ENCODE data around the gene DOCK4.

The DOCK4 gene

GRCh38 chr7:112199035-112199655, 7.1 kb downstream of the DOCK4 start:
- Histone ChIP-seq H3K4me2 (ENCODE audit: low read depth, low read length, poor library complexity, severe bottlenecking) (no peak overlapping the region), H3K9me2 (replicated peaks; ENCODE audit: low read depth, low read length) (no peaks in the 10 kb centered on the region), H3K79me2 (ENCODE audit: insufficient read depth, low read length) (no peaks in the 10 kb centered on the region), H2AFZ (ENCODE audit: low read length) (no peak overlapping the region), H3K4me3 (ENCODE audit: low read length, poor library complexity, severe bottlenecking) (no peak overlapping the region), H3K36me3 (ENCODE audit: insufficient read depth, low read length) (no peaks in the 10 kb centered on the region), H3K27me3 (ENCODE audit: insufficient read depth, low read length, poor library complexity, severe bottlenecking) (no peaks in the 10 kb centered on the region), H3K4me1 (ENCODE audit: insufficient read depth, low read length, poor library complexity, severe bottlenecking) (peaks cover 20% of the 10 kb centered on the region), H4K20me1 (ENCODE audit: insufficient read depth, low read length, poor library complexity, severe bottlenecking) (no peaks in the 10 kb centered on the region), H3K9ac (ENCODE audit: low read depth, low read length, poor library complexity, severe bottlenecking) (no peak overlapping the region), H3K9me3 (ENCODE audit: insufficient read depth, low read depth, low read length) (no peaks in the 10 kb centered on the region), H3F3A (ENCODE audit: low read depth) (no peaks in the 10 kb centered on the region)
- no peak for TF ChIP-seq CTCF (conservative IDR thresholded peaks at IDR 0.05; ENCODE audit: low read length)
- no peak for TF ChIP-seq EZH2phosphoT487 (IDR thresholded peaks at IDR 0.05; ENCODE audit: borderline replicate concordance)

DNA sequence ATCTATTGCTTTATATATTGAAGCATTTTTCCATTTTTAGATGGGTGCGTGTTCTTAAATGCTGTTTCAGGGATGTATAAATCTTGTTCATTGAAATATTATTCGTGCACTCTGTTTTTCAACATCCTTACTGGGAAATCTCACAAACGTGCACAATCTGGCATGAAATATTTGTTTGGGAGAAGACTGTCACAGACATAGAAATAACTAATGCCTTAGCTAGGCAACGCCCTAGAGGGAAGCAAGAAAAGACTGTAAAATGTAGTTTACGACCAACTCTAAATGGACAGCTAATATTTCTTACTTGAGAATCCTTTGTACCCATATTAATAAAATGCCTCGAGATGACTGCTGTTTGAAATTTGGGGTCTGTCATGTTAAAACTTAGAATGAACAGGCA, 8.9 kb downstream of the DOCK4 start:
- Histone ChIP-seq H3F3A (ENCODE audit: low read depth) (no peaks in the 10 kb centered on the region), H3K9ac (ENCODE audit: low read depth, low read length, poor library complexity, severe bottlenecking) (no peak overlapping the region), H3K9me3 (ENCODE audit: insufficient read depth, low read depth, low read length) (no peaks in the 10 kb centered on the region), H3K4me1 (ENCODE audit: insufficient read depth, low read length, poor library complexity, severe bottlenecking) (peaks cover 26% of the 10 kb centered on the region), H3K4me3 (ENCODE audit: low read length, poor library complexity, severe bottlenecking) (no peak overlapping the region), H3K36me3 (ENCODE audit: insufficient read depth, low read length) (no peaks in the 10 kb centered on the region), H3K4me2 (ENCODE audit: low read depth, low read length, poor library complexity, severe bottlenecking) (no peak overlapping the region), H2AFZ (ENCODE audit: low read length) (no peak overlapping the region), H4K20me1 (ENCODE audit: insufficient read depth, low read length, poor library complexity, severe bottlenecking) (no peaks in the 10 kb centered on the region), H3K79me2 (ENCODE audit: insufficient read depth, low read length) (no peaks in the 10 kb centered on the region), H3K9me2 (replicated peaks; ENCODE audit: low read depth, low read length) (no peaks in the 10 kb centered on the region), H3K27me3 (ENCODE audit: insufficient read depth, low read length, poor library complexity, severe bottlenecking) (no peaks in the 10 kb centered on the region)
- no peak for TF ChIP-seq CTCF (conservative IDR thresholded peaks at IDR 0.05; ENCODE audit: low read length)
- no peak for TF ChIP-seq EZH2phosphoT487 (IDR thresholded peaks at IDR 0.05; ENCODE audit: borderline replicate concordance)

DNA sequence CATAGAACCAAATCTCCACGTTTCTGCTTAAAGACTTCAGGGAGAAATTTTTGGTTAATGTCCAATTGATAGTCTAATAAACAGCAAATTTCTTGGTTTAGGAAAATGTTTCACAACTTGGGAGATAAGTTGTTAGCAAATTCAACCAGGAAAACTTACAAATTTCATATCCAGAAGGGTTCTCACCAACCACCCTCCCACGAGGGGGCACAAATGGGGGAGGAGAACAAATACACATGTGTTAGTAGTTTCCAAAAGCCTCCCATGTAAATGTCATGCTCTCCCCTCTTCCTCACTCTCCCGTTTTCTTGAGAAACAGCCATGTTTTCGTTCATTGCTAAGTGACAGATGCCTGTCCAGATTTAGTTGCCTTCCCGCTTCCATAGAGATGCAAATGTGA, 10.5 kb downstream of the DOCK4 start:
- H3K79me2 ChIP-seq (ENCODE audit: insufficient read depth, low read length), result no peaks in the 10 kb centered on the region
- no peak overlapping the region for H3K4me2 ChIP-seq (ENCODE audit: low read depth, low read length, poor library complexity, severe bottlenecking)
- H2AFZ ChIP-seq (ENCODE audit: low read length), result no peak overlapping the region
- H3K27me3 ChIP-seq (ENCODE audit: insufficient read depth, low read length, poor library complexity, severe bottlenecking), result no peaks in the 10 kb centered on the region
- H3K4me3 ChIP-seq (ENCODE audit: low read length, poor library complexity, severe bottlenecking), result no peak overlapping the region
- no peaks in the 10 kb centered on the region for H3K9me2 ChIP-seq (replicated peaks; ENCODE audit: low read depth, low read length)
- H3F3A ChIP-seq (ENCODE audit: low read depth), result no peaks in the 10 kb centered on the region
- peaks cover 27% of the 10 kb centered on the region for H3K4me1 ChIP-seq (ENCODE audit: insufficient read depth, low read length, poor library complexity, severe bottlenecking)
- H4K20me1 ChIP-seq (ENCODE audit: insufficient read depth, low read length, poor library complexity, severe bottlenecking), result no peaks in the 10 kb centered on the region
- no peaks in the 10 kb centered on the region for H3K36me3 ChIP-seq (ENCODE audit: insufficient read depth, low read length)
- TF ChIP-seq EZH2phosphoT487 (IDR thresholded peaks at IDR 0.05; ENCODE audit: borderline replicate concordance), result no peak
- TF ChIP-seq CTCF (conservative IDR thresholded peaks at IDR 0.05; ENCODE audit: low read length), result no peak
- H3K9ac ChIP-seq (ENCODE audit: low read depth, low read length, poor library complexity, severe bottlenecking), result no peak overlapping the region
- H3K9me3 ChIP-seq (ENCODE audit: insufficient read depth, low read depth, low read length), result no peaks in the 10 kb centered on the region
